ENCODE data around the gene DCANP1.

DCANP1 gene

GRCh38 chr5:135473956-135474670 is 27.0 kb upstream of the DCANP1 start:
- no peak overlapping the region for H3K4me2 ChIP-seq
- H3K36me3 ChIP-seq, result no peaks in the 10 kb centered on the region
- TF ChIP-seq Cebpa-rat (IDR thresholded peaks at IDR 0.05), result no peak
- no peaks in the 10 kb centered on the region for H3K4me1 ChIP-seq
- no peaks in the 10 kb centered on the region for H3K9me3 ChIP-seq (replicated peaks in 1 of 11)
- no peak overlapping the region for H3K27ac ChIP-seq
- H3K9ac ChIP-seq, result no peak overlapping the region
- H3K27me3 ChIP-seq, result no peaks in the 10 kb centered on the region
- no peak overlapping the region for H3K4me3 ChIP-seq
- peaks cover 0 to 3% (median 0%) of the 10 kb centered on the region in 11 experiments; a peak in 1 of 22 replicates for H4K20me1 ChIP-seq

DNA sequence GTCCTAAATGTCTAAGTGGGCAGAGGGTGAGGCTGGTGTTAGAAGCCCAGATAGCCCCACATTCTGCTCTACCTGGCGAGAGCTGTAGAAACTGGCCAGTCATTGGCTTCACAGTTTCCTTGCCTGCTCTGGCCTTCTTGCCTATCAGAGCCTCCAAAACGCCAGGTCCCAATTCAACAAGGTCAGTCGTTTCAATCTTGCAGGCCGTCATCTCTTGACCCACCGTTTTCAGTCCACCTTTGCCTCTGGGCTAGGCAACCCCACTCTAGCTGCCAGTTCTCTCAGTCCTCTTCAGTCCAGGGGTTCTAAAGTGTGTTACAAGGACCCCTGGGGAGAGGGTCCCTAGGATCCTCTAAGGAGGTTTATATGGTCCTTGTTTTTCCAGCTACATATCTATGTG is 25.0 kb upstream of the DCANP1 start:
- H3K9me3 ChIP-seq (replicated peaks in 1 of 11), result no peaks in the 10 kb centered on the region
- H3K4me3 ChIP-seq, result no peak overlapping the region
- no peak overlapping the region for H3K9ac ChIP-seq
- H3K4me2 ChIP-seq, result no peak overlapping the region
- 0 out of 22 replicates have a peak, but pooled peaks of 1 of the 11 experiments have one; percentile 22 for TF ChIP-seq Cebpa-rat (IDR thresholded peaks at IDR 0.05)
- H3K27me3 ChIP-seq, result peaks cover 1 to 14% (median 4%) of the 10 kb centered on the region in 11 experiments; a peak in 18 of 22 replicates
- peaks cover 0 to 3% (median 0%) of the 10 kb centered on the region in 11 experiments; a peak in 2 of 22 replicates for H4K20me1 ChIP-seq
- no peaks in the 10 kb centered on the region for H3K4me1 ChIP-seq
- no peaks in the 10 kb centered on the region for H3K36me3 ChIP-seq
- no peak overlapping the region for H3K27ac ChIP-seq

DNA sequence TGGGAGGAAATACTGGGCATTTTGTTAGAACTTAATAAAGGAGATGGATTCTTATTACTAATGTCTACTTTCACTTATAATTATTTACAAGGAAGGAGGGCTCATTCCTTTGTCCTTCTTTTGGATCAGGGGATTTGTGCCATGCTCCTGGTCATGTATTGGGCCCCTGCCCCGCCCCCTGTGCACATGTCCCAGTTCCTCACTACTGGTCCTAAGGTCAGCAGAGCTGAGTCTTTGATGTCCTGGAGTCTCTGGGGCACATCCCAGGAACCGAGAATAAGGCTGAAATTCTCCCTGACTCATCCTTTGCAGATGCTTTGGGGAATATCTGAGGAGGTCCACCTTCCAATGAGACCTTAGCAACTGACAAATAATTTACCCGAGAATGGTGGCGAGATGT is 24.6 kb upstream of the DCANP1 start:
- Histone ChIP-seq H3K36me3 (no peaks in the 10 kb centered on the region), H3K4me1 (peaks cover 0 to 3% (median 2%) of the 10 kb centered on the region in 10 experiments; a peak in 8 of 20 replicates), H3K4me2 (no peak overlapping the region), H3K27me3 (peaks cover 6 to 18% (median 8%) of the 10 kb centered on the region in 11 experiments; a peak in 20 of 22 replicates), H3K9ac (no peak overlapping the region), H3K27ac (no peak overlapping the region), H3K9me3 (replicated peaks in 1 of 11) (no peaks in the 10 kb centered on the region), H4K20me1 (peaks cover 0 to 3% (median 0%) of the 10 kb centered on the region in 11 experiments; a peak in 2 of 22 replicates), H3K4me3 (no peak overlapping the region)
- no peak for TF ChIP-seq Cebpa-rat (IDR thresholded peaks at IDR 0.05)

DNA sequence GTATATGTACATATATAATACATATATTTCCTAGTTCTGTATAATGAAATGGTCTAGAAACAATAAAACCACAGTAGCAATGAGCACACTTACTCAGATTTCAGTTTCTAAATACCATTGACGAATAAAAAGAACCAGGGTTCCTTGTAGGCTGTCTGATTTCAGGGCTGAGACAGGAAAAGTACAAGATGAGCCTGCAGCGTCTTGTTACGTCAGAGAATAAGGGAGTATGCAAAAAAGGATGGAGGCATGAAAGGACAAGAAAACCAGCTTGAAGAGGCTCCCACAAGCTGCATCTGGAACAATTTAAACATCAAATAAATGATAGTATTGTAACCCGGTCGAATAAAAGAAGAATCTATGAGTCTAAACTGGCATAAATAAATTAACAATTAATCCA is 22.8 kb upstream of the DCANP1 start:
- peaks cover 11 to 32% (median 14%) of the 10 kb centered on the region in 11 experiments; a peak in 20 of 22 replicates for H3K27me3 ChIP-seq

GRCh38 chr5:135468541-135468940 is 21.4 kb upstream of the DCANP1 start:
- no peak overlapping the region for H3K9ac ChIP-seq
- H3K9me3 ChIP-seq (replicated peaks in 1 of 11), result no peaks in the 10 kb centered on the region
- no peak overlapping the region for H3K4me2 ChIP-seq
- H3K4me3 ChIP-seq, result no peak overlapping the region
- TF ChIP-seq Cebpa-rat (IDR thresholded peaks at IDR 0.05), result no peak
- peaks cover 11 to 32% (median 14%) of the 10 kb centered on the region in 11 experiments; a peak in 20 of 22 replicates for H3K27me3 ChIP-seq
- peaks cover 0 to 3% (median 0%) of the 10 kb centered on the region in 11 experiments; a peak in 2 of 22 replicates for H4K20me1 ChIP-seq
- peaks cover 0 to 15% (median 11%) of the 10 kb centered on the region in 10 experiments; a peak in 14 of 20 replicates for H3K4me1 ChIP-seq
- H3K27ac ChIP-seq, result no peak overlapping the region
- no peaks in the 10 kb centered on the region for H3K36me3 ChIP-seq

More for the DNA sequence above, 22.8 kb upstream of the DCANP1 start:
- Histone ChIP-seq H3K9ac (no peak overlapping the region), H3K4me2 (no peak overlapping the region), H3K9me3 (replicated peaks in 1 of 11) (no peaks in the 10 kb centered on the region), H3K27ac (no peak overlapping the region), H3K4me3 (no peak overlapping the region), H3K36me3 (no peaks in the 10 kb centered on the region), H4K20me1 (peaks cover 0 to 3% (median 0%) of the 10 kb centered on the region in 11 experiments; a peak in 2 of 22 replicates), H3K4me1 (peaks cover 0 to 8% (median 7%) of the 10 kb centered on the region in 10 experiments; a peak in 13 of 20 replicates)
- TF ChIP-seq Cebpa-rat (IDR thresholded peaks at IDR 0.05), result no peak

GRCh38 chr5:135467871-135468485 is 20.8 kb upstream of the DCANP1 start:
- H3K9me3 ChIP-seq (replicated peaks in 1 of 11), result no peaks in the 10 kb centered on the region
- H3K9ac ChIP-seq, result no peak overlapping the region
- H3K4me3 ChIP-seq, result no peak overlapping the region
- no peak overlapping the region for H3K27ac ChIP-seq
- no peak for TF ChIP-seq Cebpa-rat (IDR thresholded peaks at IDR 0.05)
- no peaks in the 10 kb centered on the region for H3K36me3 ChIP-seq
- peaks cover 11 to 32% (median 14%) of the 10 kb centered on the region in 11 experiments; a peak in 20 of 22 replicates for H3K27me3 ChIP-seq
- H3K4me1 ChIP-seq, result peaks cover 0 to 20% (median 11%) of the 10 kb centered on the region in 10 experiments; a peak in 14 of 20 replicates
- peaks cover 0 to 3% (median 0%) of the 10 kb centered on the region in 11 experiments; a peak in 2 of 22 replicates for H4K20me1 ChIP-seq
- no peak overlapping the region for H3K4me2 ChIP-seq

DNA sequence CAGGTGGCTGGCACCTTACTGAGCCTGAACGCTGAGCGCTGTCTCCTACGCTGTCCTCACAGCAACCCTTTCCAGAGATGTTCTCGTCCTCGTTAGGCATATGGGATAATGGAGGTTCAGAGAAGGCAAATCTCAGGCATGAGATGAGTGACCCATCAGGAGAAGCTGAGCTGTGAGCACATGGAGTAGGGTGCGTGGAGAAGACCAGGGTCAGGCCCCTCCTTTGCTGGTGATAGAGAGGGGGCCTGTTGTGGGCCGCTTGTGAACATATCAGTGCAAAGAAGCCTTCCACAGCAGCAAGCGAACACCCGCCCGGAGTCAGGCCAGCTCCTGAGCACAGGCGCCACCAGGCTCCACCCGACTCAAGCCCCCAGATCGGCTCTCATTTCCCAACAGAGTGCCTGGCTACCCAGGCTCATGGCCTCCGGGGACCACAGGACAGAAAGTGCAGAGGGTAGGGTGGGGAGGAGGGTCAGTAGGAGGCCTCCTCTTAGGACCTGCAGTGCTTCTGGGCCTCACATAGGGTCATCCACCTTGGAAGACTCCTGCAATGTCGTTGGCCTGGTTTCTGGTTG is 20.0 kb upstream of the DCANP1 start:
- Histone ChIP-seq H4K20me1 (peaks cover 0 to 3% (median 0%) of the 10 kb centered on the region in 11 experiments; a peak in 2 of 22 replicates), H3K27me3 (peaks cover 11 to 32% (median 14%) of the 10 kb centered on the region in 11 experiments; a peak in 20 of 22 replicates), H3K4me1 (peaks cover 8 to 29% (median 18%) of the 10 kb centered on the region in 10 experiments; a peak in 18 of 20 replicates), H3K9ac (no peak overlapping the region), H3K27ac (no peak overlapping the region), H3K4me2 (peak overlapping the region in 6 of 11 experiments; percentile 70 to 85 (median 82); a peak in 11 of 22 replicates), H3K36me3 (no peaks in the 10 kb centered on the region), H3K9me3 (replicated peaks in 1 of 11) (no peaks in the 10 kb centered on the region), H3K4me3 (no peak overlapping the region)
- TF ChIP-seq Cebpa-rat (IDR thresholded peaks at IDR 0.05), result no peak

- peak overlapping the region in 8 of 10 experiments; percentile 19 to 43 (median 34); a peak in 10 of 20 replicates for H3K4me3 ChIP-seq
- peaks cover 11 to 32% (median 14%) of the 10 kb centered on the region in 11 experiments; a peak in 20 of 22 replicates for H3K27me3 ChIP-seq
- peaks cover 14 to 33% (median 21%) of the 10 kb centered on the region in 10 experiments; a peak in 18 of 20 replicates for H3K4me1 ChIP-seq
- H3K9me3 ChIP-seq (replicated peaks in 1 of 11), result no peaks in the 10 kb centered on the region
- no peak for TF ChIP-seq Cebpa-rat (IDR thresholded peaks at IDR 0.05)
- H4K20me1 ChIP-seq, result no peaks in the 10 kb centered on the region; a peak in 1 of 22 replicates
- H3K9ac ChIP-seq, result peak overlapping the region in 5 of 11 experiments; percentile 4 to 50 (median 24); a peak in 6 of 22 replicates
- peak overlapping the region; percentile 67 to 90 (median 81) for H3K4me2 ChIP-seq
- no peak overlapping the region for H3K27ac ChIP-seq
- no peaks in the 10 kb centered on the region for H3K36me3 ChIP-seq
Observed at GRCh38 chr5:135466178-135467050, 19.3 kb upstream of the DCANP1 start.

Data from BLaER1 treated with 17β-estradiol and CSF1 and Interleukin-3, amounts not matched to agents 10 nM and 100 nM (cell line).